H9 (cell line): ENCODE results near the gene MGLL. TPM values are rescaled to one million over a fixed set of nuclear protein-coding genes. Genes with fewer than 3 reads are reported as not detected.

Source experiments
- DNase-seq: peaks from one replicate; pipeline ENCODE4 v3.0.0-alpha.2; 2017
- H2AFZ ChIP-seq: one replicate; pipeline ENCODE4 v1.6.1; 2013; ENCODE audit warnings: mild to moderate bottlenecking, low read length, control low read depth, moderate library complexity
- H2AK5ac ChIP-seq: 2 replicates; pipeline ENCODE4 v1.6.1; 2013; ENCODE audit warnings: low read length, control low read depth, mixed read lengths; ENCODE audit not compliant: insufficient read length
- H2BK120ac ChIP-seq: one replicate; pipeline ENCODE4 v1.6.1; 2013; ENCODE audit warnings: low read depth, mild to moderate bottlenecking, low read length, control low read depth, inconsistent platforms; ENCODE audit not compliant: poor library complexity, severe bottlenecking
- H2BK12ac ChIP-seq: 2 replicates; pipeline ENCODE4 v1.6.1; 2013; ENCODE audit warnings: low read length, control low read depth, mixed read lengths, low read depth; ENCODE audit not compliant: insufficient read length
- H2BK15ac ChIP-seq: 2 replicates; pipeline ENCODE4 v1.6.1; 2013; ENCODE audit warnings: low read depth, low read length, control low read depth
- H2BK20ac ChIP-seq: one replicate; pipeline ENCODE4 v1.6.1; 2013; ENCODE audit warnings: low read depth, mild to moderate bottlenecking, low read length, control low read depth, inconsistent platforms; ENCODE audit not compliant: poor library complexity, severe bottlenecking
- H2BK5ac ChIP-seq: 2 replicates; pipeline ENCODE4 v1.6.1; 2013; ENCODE audit warnings: low read length, control low read depth, mixed read lengths; ENCODE audit not compliant: insufficient read length
- H3K14ac ChIP-seq: 2 replicates; pipeline ENCODE4 v1.6.1; 2013; ENCODE audit warnings: low read length, control low read depth; ENCODE audit not compliant: insufficient read depth
- H3K18ac ChIP-seq: 2 replicates; pipeline ENCODE4 v1.6.1; 2013; ENCODE audit warnings: low read depth, mild to moderate bottlenecking, mixed read lengths, low read length, control low read depth; ENCODE audit not compliant: insufficient read length
- H3K23ac ChIP-seq: 2 replicates; pipeline ENCODE4 v1.6.1; 2013; ENCODE audit warnings: low read length, control low read depth, mixed read lengths, low read depth; ENCODE audit not compliant: insufficient read length
- H3K23me2 ChIP-seq: 2 replicates; pipeline ENCODE4 v1.6.1; 2013; ENCODE audit warnings: low read depth, mild to moderate bottlenecking, mixed read lengths, low read length, control low read depth; ENCODE audit not compliant: insufficient read length, poor library complexity, severe bottlenecking
- H3K27ac ChIP-seq: 2 replicates; pipeline ENCODE4 v1.5.1; 2013; ENCODE audit warnings: low read length, control low read depth, mixed read lengths, low read depth; ENCODE audit not compliant: insufficient read length
- H3K27me3 ChIP-seq: 2 replicates; pipeline ENCODE4 v1.6.1; 2013; ENCODE audit warnings: low read length, control low read depth, inconsistent platforms; ENCODE audit not compliant: insufficient read depth
- H3K4ac ChIP-seq: 2 replicates; pipeline ENCODE4 v1.6.1; 2013; ENCODE audit warnings: low read depth, mild to moderate bottlenecking, control low read depth, inconsistent platforms, low read length, moderate library complexity
- H3K4me1 ChIP-seq: 2 replicates; pipeline ENCODE4 v1.6.1; 2013; ENCODE audit warnings: low read length, control low read depth, inconsistent platforms; ENCODE audit not compliant: insufficient read depth
- H3K4me2 ChIP-seq: 2 replicates; pipeline ENCODE4 v1.6.1; 2013; ENCODE audit warnings: low read length, control low read depth, mixed read lengths; ENCODE audit not compliant: insufficient read length, insufficient read depth
- H3K56ac ChIP-seq: 2 replicates; pipeline ENCODE4 v1.6.1; 2013; ENCODE audit warnings: low read depth, mild to moderate bottlenecking, mixed read lengths, low read length, control low read depth; ENCODE audit not compliant: insufficient read length
- H3K79me1 ChIP-seq: 2 replicates; pipeline ENCODE4 v1.6.1; 2013; ENCODE audit warnings: low read depth, mild to moderate bottlenecking, moderate library complexity, low read length, control low read depth, inconsistent platforms; ENCODE audit not compliant: insufficient read depth, poor library complexity, severe bottlenecking
- H3K79me2 ChIP-seq: 2 replicates; pipeline ENCODE4 v1.6.1; 2013; ENCODE audit warnings: low read length, control low read depth, inconsistent platforms; ENCODE audit not compliant: insufficient read depth
- H3K9ac ChIP-seq: 2 replicates; pipeline ENCODE4 v1.6.1; 2013; ENCODE audit warnings: low read length, control low read depth, mixed read lengths; ENCODE audit not compliant: insufficient read length; ENCODE audit errors: extremely low read depth
- H3K9me3 ChIP-seq: one replicate; pipeline ENCODE4 v1.6.1; 2013; ENCODE audit warnings: low read depth, low read length, inconsistent platforms; ENCODE audit not compliant: control insufficient read depth
- H3T11ph ChIP-seq: one replicate; pipeline ENCODE4 v1.6.1; 2013; ENCODE audit warnings: mild to moderate bottlenecking, low read length, control low read depth, inconsistent platforms
- H4K20me1 ChIP-seq: one replicate; pipeline ENCODE4 v1.6.1; 2013; ENCODE audit not compliant: control insufficient read depth, insufficient read length, insufficient read depth
- H4K5ac ChIP-seq: 2 replicates; pipeline ENCODE4 v1.6.1; 2013; ENCODE audit warnings: low read depth, mild to moderate bottlenecking, mixed read lengths, low read length, control low read depth; ENCODE audit not compliant: insufficient read length
- H4K8ac ChIP-seq: replicated peaks from 2 replicates; pipeline ENCODE4 v1.6.1; 2013; ENCODE audit warnings: low read length, control low read depth, mixed read lengths, low read depth; ENCODE audit not compliant: insufficient read length
- H4K91ac ChIP-seq: 2 replicates; pipeline ENCODE4 v1.6.1; 2013; ENCODE audit warnings: low read depth, mild to moderate bottlenecking, moderate library complexity, mixed read lengths, low read length, control low read depth; ENCODE audit not compliant: insufficient read length
- H3K27ac Mint-ChIP-seq, 3 experiments: 2 replicates in 2 of 3; 3 replicates in 1 of 3; pipeline ENCODE4 v1.8.0; 2020 to 2021; ENCODE audit warnings: mixed read lengths in 3 of 3, mild to moderate bottlenecking in 1 of 3, moderate library complexity in 1 of 3
- H3K27me3 Mint-ChIP-seq: 2 replicates; pipeline ENCODE4 v1.8.0; 2021; ENCODE audit warnings: low read depth, mild to moderate bottlenecking, moderate library complexity, mixed read lengths
- H3K36me3 Mint-ChIP-seq, 3 experiments: 2 replicates in 2 of 3; 3 replicates in 1 of 3; pipeline ENCODE4 v1.8.0; 2020 to 2021; ENCODE audit warnings: low read depth in 3 of 3, mixed read lengths in 3 of 3; ENCODE audit not compliant: insufficient read depth in 1 of 3
- H3K4me1 Mint-ChIP-seq, 2 experiments: 2 replicates each; pipeline ENCODE4 v1.8.0; 2020; ENCODE audit warnings: mixed read lengths in 2 of 2
- H3K4me3 Mint-ChIP-seq, 2 experiments: 2 replicates in 1 of 2; 3 replicates in 1 of 2; pipeline ENCODE4 v1.8.0; 2020 to 2021; ENCODE audit warnings: mild to moderate bottlenecking in 2 of 2, mixed read lengths in 2 of 2, moderate library complexity in 1 of 2
- H3K9me3 Mint-ChIP-seq, 2 experiments: 2 replicates in 1 of 2; 3 replicates in 1 of 2; pipeline ENCODE4 v1.8.0; 2020; ENCODE audit warnings: mild to moderate bottlenecking in 2 of 2, mixed read lengths in 2 of 2, moderate library complexity in 1 of 2
- CTCF ChIP-seq: fragments of 200-600 bp; sonication (generic); conservative IDR thresholded peaks from 3 replicates; pipeline ENCODE4 v1.8.0; 2021; ENCODE audit warnings: antibody characterized with exemption, mild to moderate bottlenecking
- WGBS: extraction: QIAGEN DNeasy Blood & Tissue Kit; methylation state at CpG from one replicate; pipeline ENCODE4 v1.1.7; 2013; ENCODE audit warnings: missing lambda C conversion rate, low lambda C conversion rate, mixed read lengths; ENCODE audit not compliant: insufficient read length; ENCODE audit errors: extremely low coverage; 5-methylcytosine and 5-hydroxymethylcytosine counted together
- total RNA-seq: library from RNA; stranded (reverse); gene quantifications from 2 replicates; pipeline ENCODE4 v1.2.1, GENCODE V29; 2021

The MGLL gene
- total RNA-seq, 1 experiment from 2014 or later = 0.11 TPM

GRCh38 chr3:127735767-127736693, 86.3 kb downstream of the MGLL start:
- H3K27ac Mint-ChIP-seq = peak overlapping the region in 1 of 3 experiments; percentile 91; a peak in 2 of 7 replicates
- Histone ChIP-seq H3K27me3 (no peaks in the 10 kb centered on the region), H3T11ph (no peak overlapping the region), H3K79me1 (no peaks in the 10 kb centered on the region), H2BK20ac (no peak overlapping the region), H3K27ac (no peak overlapping the region), H4K91ac (no peak overlapping the region), H3K9me3 (no peaks in the 10 kb centered on the region), H3K56ac (no peak overlapping the region), H2BK15ac (no peak overlapping the region), H4K8ac (no peak overlapping the region), H2AFZ (no peak overlapping the region), H4K20me1 (no peaks in the 10 kb centered on the region), H3K79me2 (no peaks in the 10 kb centered on the region), H3K23ac (no peak overlapping the region), H3K9ac (no peak overlapping the region), H2BK12ac (no peak overlapping the region), H3K4ac (no peak overlapping the region), H3K23me2 (no peaks in the 10 kb centered on the region), H3K14ac (no peak overlapping the region), H2BK5ac (no peak overlapping the region), H2BK120ac (no peak overlapping the region), H2AK5ac (no peak overlapping the region), H3K18ac (no peak overlapping the region), H3K4me2 (no peak overlapping the region), H3K4me1 (peaks cover 5% of the 10 kb centered on the region; the same call in 1 of the 2 replicates), H4K5ac (no peak overlapping the region)
- no peak overlapping the region for H3K4me3 Mint-ChIP-seq
- no CpG with 5 or more reads among the region's 9 CpGs for WGBS
- H3K36me3 Mint-ChIP-seq = 0 out of 7 replicates have a peak, but pooled peaks cover 0 to 1% (median 0%) of the 10 kb centered on the region in 3 experiments
- H3K27me3 Mint-ChIP-seq = peaks cover 40% of the 10 kb centered on the region
- no peak for TF ChIP-seq CTCF
- DNase-seq = no peak
- H3K9me3 Mint-ChIP-seq = no peaks in the 10 kb centered on the region; a peak in 1 of 5 replicates
- peaks cover 40 to 42% of the 10 kb centered on the region in 2 experiments for H3K4me1 Mint-ChIP-seq
